GM23338 (cell line): ENCODE results near the gene SMG6. TPM values are rescaled to one million over a fixed set of nuclear protein-coding genes. Genes with fewer than 3 reads are reported as not detected.

Experiments
- ATAC-seq: fragments of 200-7000 bp; cut with Tn5 transposase; 3 replicates; pipeline ENCODE4 v1.9.1; 2020
- DNase-seq: peaks from one replicate; pipeline ENCODE4 v3.0.0-alpha.2; 2015; ENCODE audit warnings: low spot score
- H2AFZ ChIP-seq: fragments of 200-600 bp; sonication (generic); 2 replicates; pipeline ENCODE4 v1.8.0; 2016; ENCODE audit warnings: antibody characterized with exemption, mild to moderate bottlenecking, moderate library complexity
- H3F3A ChIP-seq: fragments of 200-600 bp; sonication (generic); replicated peaks from 2 replicates; pipeline ENCODE4 v1.8.0; 2017; ENCODE audit warnings: antibody characterized with exemption, mixed run types, low read depth
- H3K27ac ChIP-seq: fragments of 200-600 bp; sonication (generic); 2 replicates; pipeline ENCODE4 v1.6.1; 2016; ENCODE audit warnings: low read depth
- H3K27me3 ChIP-seq: fragments of 200-600 bp; sonication (generic); 2 replicates; pipeline ENCODE4 v1.8.0; 2016; ENCODE audit warnings: mild to moderate bottlenecking, mixed run types, moderate library complexity; ENCODE audit not compliant: insufficient read depth
- H3K36me3 ChIP-seq: fragments of 200-600 bp; sonication (generic); 2 replicates; pipeline ENCODE4 v1.8.0; 2016; ENCODE audit warnings: mild to moderate bottlenecking; ENCODE audit not compliant: insufficient read depth
- H3K4me1 ChIP-seq: fragments of 200-600 bp; sonication (generic); 2 replicates; pipeline ENCODE4 v1.8.0; 2016; ENCODE audit warnings: mild to moderate bottlenecking, moderate library complexity; ENCODE audit not compliant: insufficient read depth
- H3K4me2 ChIP-seq: fragments of 200-600 bp; sonication (generic); 2 replicates; pipeline ENCODE4 v1.7.1; 2017; ENCODE audit warnings: mixed run types
- H3K4me3 ChIP-seq: fragments of 200-600 bp; sonication (generic); 2 replicates; pipeline ENCODE4 v1.6.1; 2016; ENCODE audit warnings: mixed run types
- H3K79me2 ChIP-seq: fragments of 200-600 bp; sonication (generic); replicated peaks from 2 replicates; pipeline ENCODE4 v1.8.0; 2017; ENCODE audit warnings: mild to moderate bottlenecking; ENCODE audit not compliant: insufficient read depth
- H3K9me2 ChIP-seq: fragments of 200-600 bp; sonication (generic); 2 replicates; pipeline ENCODE4 v1.8.0; 2017; ENCODE audit not compliant: insufficient read depth
- H4K20me1 ChIP-seq: fragments of 200-600 bp; sonication (generic); replicated peaks from 2 replicates; pipeline ENCODE4 v1.8.0; 2017; ENCODE audit warnings: mild to moderate bottlenecking; ENCODE audit not compliant: insufficient read depth
- H3K27ac Mint-ChIP-seq: 2 replicates; pipeline ENCODE4 v1.8.0; 2020; ENCODE audit warnings: inconsistent platforms, mild to moderate bottlenecking, moderate library complexity, mixed read lengths
- H3K27me3 Mint-ChIP-seq: 3 replicates; pipeline ENCODE4 v1.8.0; 2022; ENCODE audit warnings: low read depth, mild to moderate bottlenecking, moderate library complexity, mixed read lengths, inconsistent platforms; ENCODE audit not compliant: insufficient read depth, poor library complexity
- H3K36me3 Mint-ChIP-seq: 3 replicates; pipeline ENCODE4 v1.8.0; 2021; ENCODE audit warnings: low read depth, mild to moderate bottlenecking, inconsistent platforms, moderate library complexity, mixed read lengths
- H3K4me1 Mint-ChIP-seq: 3 replicates; pipeline ENCODE4 v1.8.0; 2020; ENCODE audit warnings: mild to moderate bottlenecking, inconsistent platforms, mixed read lengths
- H3K4me3 Mint-ChIP-seq: 3 replicates; pipeline ENCODE4 v1.8.0; 2021; ENCODE audit warnings: moderate library complexity, mild to moderate bottlenecking, inconsistent platforms, mixed read lengths
- H3K9me3 Mint-ChIP-seq: 3 replicates; pipeline ENCODE4 v1.8.0; 2020; ENCODE audit warnings: moderate library complexity, mild to moderate bottlenecking, inconsistent platforms, mixed read lengths
- CREB1 ChIP-seq: fragments of 250-450 bp; sonication (Bioruptor Pico); IDR thresholded peaks from 2 replicates; pipeline ENCODE4 v1.5.0; 2020; ENCODE audit warnings: low read depth, mild to moderate bottlenecking, moderate library complexity
- CTCF ChIP-seq, 2 experiments: fragments of 200-600 bp in 1 of 2; sonication (generic) in 1 of 2; conservative IDR thresholded peaks; 2 replicates each; pipeline versions ENCODE4 v1.5.1 to v1.6.1; 2016 to 2017; ENCODE audit warnings: antibody characterized with exemption in 2 of 2, low read depth in 2 of 2, mild to moderate bottlenecking in 2 of 2, moderate library complexity in 1 of 2
- EZH2 ChIP-seq: fragments of 200-600 bp; sonication (generic); IDR thresholded peaks from one replicate; pipeline ENCODE4 v1.8.0; 2017; ENCODE audit warnings: antibody characterized with exemption, mild to moderate bottlenecking, low read depth; ENCODE audit not compliant: unreplicated experiment
- EZH2phosphoT487 ChIP-seq: fragments of 200-600 bp; sonication (generic); IDR thresholded peaks from one replicate; pipeline ENCODE4 v1.8.1; 2018; ENCODE audit warnings: antibody characterized with exemption; ENCODE audit not compliant: unreplicated experiment
- JUNB ChIP-seq: IDR thresholded peaks from one replicate; pipeline ENCODE4 v1.6.1; 2016; ENCODE audit warnings: antibody characterized with exemption; ENCODE audit not compliant: unreplicated experiment
- NANOG ChIP-seq: IDR thresholded peaks from 2 replicates; pipeline ENCODE4 v1.6.1; 2016; ENCODE audit warnings: antibody characterized with exemption, borderline replicate concordance
- POLR2AphosphoS5 ChIP-seq: IDR thresholded peaks from 2 replicates; pipeline ENCODE4 v1.6.1; 2016; ENCODE audit warnings: antibody characterized with exemption, low read depth
- REST ChIP-seq: IDR thresholded peaks from one replicate; pipeline ENCODE4 v1.6.1; 2018; ENCODE audit warnings: antibody characterized with exemption; ENCODE audit not compliant: unreplicated experiment
- STAT1 ChIP-seq: IDR thresholded peaks from one replicate; pipeline ENCODE4 v1.6.1; 2016; ENCODE audit warnings: antibody characterized with exemption; ENCODE audit not compliant: unreplicated experiment
- ZNF114 ChIP-seq: fragments of 250-450 bp; sonication (Bioruptor Pico); IDR thresholded peaks from 2 replicates; pipeline ENCODE4 v1.5.0; 2020; ENCODE audit warnings: mild to moderate bottlenecking, moderate library complexity
- ZNF331 ChIP-seq: fragments of 250-450 bp; sonication (Bioruptor Pico); IDR thresholded peaks from 2 replicates; pipeline ENCODE4 v1.5.0; 2020; ENCODE audit warnings: low read depth, mild to moderate bottlenecking, moderate library complexity
- ZNF462 ChIP-seq: fragments of 250-450 bp; sonication (Bioruptor Pico); IDR thresholded peaks from 2 replicates; pipeline ENCODE4 v1.5.0; 2020; ENCODE audit warnings: mild to moderate bottlenecking, moderate library complexity
- polyA plus RNA-seq: library from polyadenylated mRNA; unstranded; fragments of >200 nt; fragmentation: Nextera tagmentation; extraction: Ambion mirVana; gene quantifications from 2 replicates; pipeline ENCODE4 v1.2.1, GENCODE V29; 2016
- total RNA-seq: library from RNA; depleted of rRNA; stranded (reverse); fragments of >200 nt; shearing (Covaris generic); gene quantifications from 2 replicates; pipeline ENCODE4 v1.2.3, GENCODE V29; 2014
- TF ChIP-seq, protein P1 (sequence below): IDR thresholded peaks from 2 replicates; pipeline ENCODE4 v1.6.1; 2016; ENCODE audit warnings: antibody characterized with exemption

SMG6 gene
- total and polyA plus RNA-seq, 2 experiments from 2014 or later, result 10.4 to 43.1 TPM

- Histone ChIP-seq H2AFZ (no peak overlapping the region), H3K27me3 (no peaks in the 10 kb centered on the region; the same call in 1 of the 2 replicates), H3F3A (no peaks in the 10 kb centered on the region), H3K4me2 (no peak overlapping the region), H3K79me2 (peaks cover 3% of the 10 kb centered on the region), H3K4me1 (peaks cover 13% of the 10 kb centered on the region), H4K20me1 (no peaks in the 10 kb centered on the region), H3K36me3 (no peaks in the 10 kb centered on the region), H3K27ac (no peak overlapping the region), H3K4me3 (no peak overlapping the region), H3K9me2 (no peaks in the 10 kb centered on the region)
- no peak for TF ChIP-seq ZNF114 (CRISPR knock-in tag)
- TF ChIP-seq, protein P1, sequence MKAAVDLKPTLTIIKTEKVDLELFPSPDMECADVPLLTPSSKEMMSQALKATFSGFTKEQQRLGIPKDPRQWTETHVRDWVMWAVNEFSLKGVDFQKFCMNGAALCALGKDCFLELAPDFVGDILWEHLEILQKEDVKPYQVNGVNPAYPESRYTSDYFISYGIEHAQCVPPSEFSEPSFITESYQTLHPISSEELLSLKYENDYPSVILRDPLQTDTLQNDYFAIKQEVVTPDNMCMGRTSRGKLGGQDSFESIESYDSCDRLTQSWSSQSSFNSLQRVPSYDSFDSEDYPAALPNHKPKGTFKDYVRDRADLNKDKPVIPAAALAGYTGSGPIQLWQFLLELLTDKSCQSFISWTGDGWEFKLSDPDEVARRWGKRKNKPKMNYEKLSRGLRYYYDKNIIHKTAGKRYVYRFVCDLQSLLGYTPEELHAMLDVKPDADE, result no peak
- no peak for TF ChIP-seq ZNF331 (CRISPR knock-in tag)
- TF ChIP-seq STAT1, result no peak
- TF ChIP-seq REST, result no peak
- no peak for TF ChIP-seq JUNB
- TF ChIP-seq CTCF (conservative IDR thresholded peaks at IDR 0.05; ENCODE audit: low read depth in 2 of 2), result no peak
- no peak for TF ChIP-seq ZNF462
- no peak for TF ChIP-seq POLR2AphosphoS5
- no peak for TF ChIP-seq NANOG
- no peak for TF ChIP-seq CREB1
- TF ChIP-seq EZH2phosphoT487, result no peak
- no peak for TF ChIP-seq EZH2
- Mint-ChIP-seq H3K36me3 (no peaks in the 10 kb centered on the region), H3K4me3 (no peak overlapping the region), H3K27me3 (peaks cover 4% of the 10 kb centered on the region), H3K4me1 (peaks cover 28% of the 10 kb centered on the region), H3K27ac (no peak overlapping the region), H3K9me3 (no peaks in the 10 kb centered on the region)
- ATAC-seq (no peak), DNase-seq (no peak)
Observed at GRCh38 chr17:2210726-2211125, 92.9 kb downstream of the SMG6 start.
